ENCODE results near the gene KAZN.

KAZN gene

DNA sequence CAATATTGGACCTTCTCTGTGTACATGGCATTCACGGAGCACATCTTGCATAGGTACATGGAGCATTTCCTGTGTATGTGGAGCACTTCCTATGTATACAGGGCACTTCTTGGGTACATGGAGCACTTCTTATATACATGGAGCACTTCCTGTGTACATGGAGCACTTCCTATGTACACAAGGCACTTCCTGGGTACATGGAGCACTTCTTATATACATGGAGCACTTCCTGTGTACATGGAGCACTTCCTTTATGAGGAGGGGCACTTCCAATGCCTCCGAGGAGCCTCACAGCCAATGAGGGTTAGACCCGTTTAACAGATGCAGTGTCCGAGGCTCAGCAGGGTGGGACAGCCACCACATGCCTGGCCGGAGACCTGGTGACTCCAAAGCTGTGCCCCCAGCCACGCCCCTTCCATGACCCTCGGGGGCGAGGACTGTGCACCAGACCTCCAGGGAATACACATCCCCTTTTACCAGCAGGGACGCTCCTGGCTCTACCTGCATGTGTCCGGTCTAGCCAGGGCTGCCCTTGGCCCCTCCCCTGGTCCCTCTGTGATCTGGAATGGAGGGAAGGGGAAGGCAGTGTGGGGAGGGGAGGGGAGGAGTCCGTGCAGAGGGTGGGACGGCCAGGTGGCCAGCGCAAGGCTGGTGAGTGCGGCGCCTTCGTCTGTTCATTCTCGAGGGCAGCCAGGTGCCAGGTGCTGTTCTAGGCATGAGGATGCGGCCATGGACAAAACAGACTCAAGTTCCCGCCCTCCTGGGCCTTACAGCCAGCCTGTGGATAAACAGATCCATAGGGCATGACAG lies 360.0 kb downstream of the KAZN start:
- DNase-seq (ENCODE audit: low spot score): no peak

DNA sequence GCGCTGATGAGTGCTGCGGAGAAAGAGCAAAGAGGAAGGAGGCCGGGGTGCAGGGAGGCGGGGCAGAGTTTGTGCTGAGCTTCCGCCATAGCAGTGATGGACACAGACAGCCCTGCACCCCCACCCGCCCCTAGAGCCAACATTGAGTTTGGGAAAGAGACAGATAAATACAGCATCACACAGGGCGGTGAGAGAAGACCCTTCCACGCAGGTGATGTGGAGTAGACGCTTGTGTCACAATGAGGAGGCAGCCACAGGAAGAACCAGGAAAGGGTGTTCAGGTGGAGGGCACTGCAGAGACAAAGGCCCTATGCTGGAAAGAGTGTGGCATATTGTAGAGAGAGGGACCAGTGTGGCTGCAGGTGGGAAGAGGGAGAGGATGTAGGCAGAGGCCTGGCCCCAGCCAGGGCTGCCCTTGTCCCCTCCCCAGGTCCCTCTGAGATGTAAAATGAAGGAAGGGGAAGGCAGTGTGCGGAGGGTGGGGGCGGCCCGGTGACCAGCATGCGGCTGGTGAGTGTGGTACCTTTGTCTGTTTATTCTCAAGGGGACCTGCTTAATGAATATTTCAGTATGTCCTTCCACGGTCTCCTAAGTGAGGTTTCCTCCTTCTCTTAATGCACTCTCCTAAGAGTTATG lies 360.7 kb downstream of the KAZN start:
- no peak for DNase-seq (ENCODE audit: low spot score)

DNA sequence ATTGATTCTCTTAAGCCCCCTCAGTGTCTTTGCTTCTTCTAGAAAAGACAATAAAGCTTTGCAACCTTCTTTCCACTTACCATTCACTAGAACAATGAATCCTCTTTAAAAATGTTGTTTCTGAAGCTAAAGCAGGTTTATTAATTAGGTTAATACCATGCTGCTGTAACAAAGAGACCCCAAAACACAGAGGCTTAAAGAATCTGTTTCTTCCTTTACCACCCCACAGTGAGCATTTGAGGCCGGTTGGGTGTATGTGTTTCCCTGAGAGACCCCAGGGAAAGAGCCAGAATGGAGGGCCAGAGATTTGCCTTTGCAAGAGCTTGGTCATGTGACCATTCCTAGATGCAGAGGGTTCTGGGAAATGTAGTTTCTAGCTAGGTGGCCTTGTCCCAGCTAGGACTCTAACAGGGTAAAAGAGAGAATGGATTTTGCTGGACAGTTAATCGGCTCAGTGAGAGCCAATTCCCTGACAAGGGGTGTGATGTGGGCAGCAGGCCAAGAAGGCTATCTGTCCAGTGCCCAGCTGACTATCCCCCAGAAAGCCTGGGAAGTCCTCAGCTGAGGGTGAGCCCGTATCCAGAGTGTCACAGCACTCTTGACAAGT lies 363.3 kb downstream of the KAZN start:
- no peak for DNase-seq (ENCODE audit: low spot score)

DNA sequence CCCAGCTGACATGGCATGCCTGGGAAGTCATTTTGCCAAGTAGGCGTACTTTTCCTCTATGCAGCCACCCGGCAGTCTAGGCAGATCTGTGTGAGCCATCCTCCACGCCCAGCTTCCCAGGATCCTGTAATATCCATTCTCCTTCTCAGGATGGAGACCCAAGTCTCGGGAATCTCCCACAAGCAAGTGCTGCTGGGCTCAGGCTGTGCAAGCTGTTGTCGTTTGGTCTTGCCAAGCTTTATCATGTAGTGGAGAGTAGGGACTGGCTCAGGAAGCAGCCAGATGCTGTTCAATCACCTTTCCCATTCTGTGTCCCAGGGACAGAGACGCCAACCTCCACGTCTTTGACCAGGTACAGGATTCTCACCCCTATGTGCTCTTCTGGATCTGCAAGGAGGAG lies 363.9 kb downstream of the KAZN start:
- DNase-seq (ENCODE audit: low spot score): no peak

DNA sequence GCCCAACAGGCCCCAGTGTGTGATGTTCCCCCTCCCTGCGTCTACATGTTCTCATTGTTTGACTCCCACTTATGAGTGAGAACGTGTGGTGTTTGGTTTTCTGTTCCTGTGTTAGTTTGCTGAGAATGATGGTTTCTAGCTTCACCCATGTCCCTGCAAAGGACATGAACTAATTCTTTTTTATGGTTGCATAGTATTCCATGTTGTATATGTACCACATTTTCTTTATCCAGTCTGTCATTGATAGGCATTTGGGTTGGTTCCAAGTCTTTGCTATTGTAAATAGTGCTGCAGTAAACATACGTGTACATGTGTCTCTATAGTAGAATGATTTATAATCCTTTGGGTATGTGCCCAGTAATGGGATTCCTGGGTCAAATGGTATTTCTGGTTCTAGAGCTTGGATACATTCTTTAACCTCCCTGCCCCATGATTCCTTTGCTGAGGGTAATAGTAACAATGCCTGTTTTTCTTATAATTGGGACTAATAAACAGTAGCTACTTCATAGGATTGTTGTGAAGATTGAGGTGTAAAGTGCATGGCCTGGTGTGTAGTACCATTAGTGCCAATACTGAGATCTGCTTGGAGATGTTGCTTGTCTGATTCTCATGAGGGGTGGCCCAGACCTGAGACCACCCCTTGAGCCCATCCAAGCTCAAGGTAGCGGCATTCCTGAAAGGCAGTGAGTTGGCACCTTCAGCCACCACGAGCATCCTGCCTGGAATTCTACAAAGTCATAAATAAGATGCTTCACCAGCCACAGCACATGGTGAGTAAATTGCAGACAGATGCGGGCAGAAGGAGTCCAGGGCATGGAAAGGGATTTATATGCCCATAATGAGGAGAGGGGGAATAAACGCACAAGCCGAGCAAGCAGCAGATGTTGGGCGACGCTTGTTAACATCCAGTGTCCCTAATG lies 365.6 kb downstream of the KAZN start:
- DNase-seq (ENCODE audit: low spot score): peak; percentile 66

DNA sequence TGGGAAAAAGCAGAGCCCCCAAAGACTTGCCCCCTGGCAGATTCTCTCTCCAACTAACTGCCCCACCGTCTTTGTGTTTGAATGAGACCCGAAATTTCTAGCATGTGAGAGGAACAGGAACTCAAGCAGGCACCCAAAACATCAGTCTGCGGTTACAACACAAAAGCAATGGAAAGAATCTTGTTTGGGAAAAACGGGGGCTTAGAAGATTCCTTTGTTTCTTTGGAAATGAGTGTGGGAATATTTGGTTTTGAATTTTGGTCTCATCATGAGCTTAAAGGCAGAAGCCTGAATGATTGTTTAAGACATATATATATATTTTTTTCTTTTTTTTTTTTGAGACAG lies 366.2 kb downstream of the KAZN start:
- DNase-seq (ENCODE audit: low spot score): peak; percentile 26

DNA sequence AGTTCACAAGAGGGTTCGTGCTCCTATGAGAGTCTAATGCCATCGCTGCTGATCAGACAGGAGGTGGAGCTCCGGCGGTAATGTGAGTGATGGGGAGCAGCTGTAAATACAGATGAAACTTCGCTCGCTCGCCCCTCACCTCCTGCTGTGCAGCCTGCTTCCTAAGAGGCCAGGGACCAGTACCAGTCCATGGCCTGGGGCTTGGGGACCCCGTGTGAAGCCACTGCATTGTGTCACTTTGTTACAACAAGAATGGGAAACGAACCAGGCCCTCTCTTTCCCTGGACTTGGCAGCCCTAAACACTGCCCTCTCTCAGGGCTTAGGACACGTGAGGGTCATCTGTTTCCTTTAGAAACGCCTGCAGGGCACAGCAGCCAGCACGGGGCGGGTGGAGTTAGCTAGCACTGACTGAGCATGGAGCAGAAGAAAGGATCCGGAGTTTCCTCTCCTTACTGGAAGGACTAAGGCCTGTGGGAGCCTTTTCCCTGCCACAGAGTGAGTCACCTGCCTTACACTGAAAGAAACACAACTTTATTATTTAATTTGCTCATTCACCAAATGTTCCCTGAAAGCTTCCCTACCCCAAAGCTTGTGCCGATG lies 369.9 kb downstream of the KAZN start:
- peak; percentile 91 for DNase-seq (ENCODE audit: low spot score)

DNA sequence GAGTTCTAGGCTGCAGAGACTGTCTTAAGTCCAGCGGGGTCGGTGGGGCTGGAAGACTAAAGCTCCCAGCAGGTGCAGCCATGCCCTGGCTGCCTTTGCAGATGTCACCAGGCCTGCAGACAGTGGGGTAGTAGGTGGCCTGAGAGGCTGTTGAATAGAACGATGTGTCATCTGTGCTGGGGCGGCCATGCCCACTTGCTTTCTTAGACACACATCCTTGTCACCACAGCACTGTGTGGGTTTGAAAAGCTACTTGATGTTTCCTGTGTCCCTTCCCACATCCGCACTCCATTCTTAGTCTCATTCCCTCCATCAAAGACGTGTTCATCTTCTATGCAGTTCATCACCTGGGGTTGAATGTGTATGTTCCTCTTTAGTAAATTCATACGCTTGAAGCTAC lies 370.5 kb downstream of the KAZN start:
- no peak for DNase-seq (ENCODE audit: low spot score)

DNA sequence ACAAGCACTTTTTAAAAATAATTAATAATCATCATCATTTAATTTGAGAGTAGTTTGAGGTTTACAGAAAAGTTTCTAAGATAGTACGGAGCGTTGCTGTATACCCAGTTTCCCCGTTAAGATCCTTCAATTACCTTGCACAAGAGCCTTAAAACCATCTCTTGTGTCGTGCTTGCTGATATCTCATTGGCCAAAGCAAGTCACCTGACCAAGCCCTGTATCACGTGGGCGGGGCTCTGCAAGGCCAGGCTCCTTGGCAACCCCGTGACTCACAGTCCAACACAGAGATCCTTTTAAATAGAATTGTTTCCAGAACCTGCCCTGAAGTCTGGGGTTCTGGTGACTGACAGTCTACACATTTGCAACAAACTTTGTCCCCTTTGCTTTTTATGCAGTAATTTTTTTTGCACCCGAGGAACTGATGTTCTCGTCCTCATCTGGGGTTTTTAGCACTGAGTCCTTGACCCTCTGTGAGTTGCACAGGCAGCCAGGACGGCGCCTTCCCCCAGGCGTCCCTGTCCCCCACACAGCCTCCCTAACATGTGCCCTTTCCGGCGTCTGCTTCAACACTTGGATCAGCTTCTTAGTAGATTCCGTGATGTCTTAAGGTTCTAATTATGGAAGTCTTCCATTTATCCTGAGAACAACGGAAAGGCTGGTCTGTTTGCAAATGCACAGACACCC lies 371.8 kb downstream of the KAZN start:
- DNase-seq (ENCODE audit: low spot score): peak; percentile 93

DNA sequence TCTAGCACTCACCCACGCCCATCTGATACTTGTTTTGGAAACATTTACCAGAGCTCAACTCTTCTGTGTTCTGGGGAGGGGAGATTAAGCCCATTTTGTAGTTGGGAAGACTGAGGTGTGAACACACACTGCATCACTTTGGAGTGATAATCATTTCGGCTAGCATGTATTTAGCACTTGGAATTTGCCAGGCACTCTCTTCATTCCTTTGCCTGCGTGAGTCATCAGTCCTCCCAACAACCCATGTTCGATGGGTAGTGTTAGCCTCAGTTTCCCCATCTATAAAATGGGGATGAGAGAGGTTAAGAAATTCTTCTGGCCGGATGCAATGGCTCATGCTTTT lies 372.3 kb downstream of the KAZN start:
- DNase-seq (ENCODE audit: low spot score): no peak

DNA sequence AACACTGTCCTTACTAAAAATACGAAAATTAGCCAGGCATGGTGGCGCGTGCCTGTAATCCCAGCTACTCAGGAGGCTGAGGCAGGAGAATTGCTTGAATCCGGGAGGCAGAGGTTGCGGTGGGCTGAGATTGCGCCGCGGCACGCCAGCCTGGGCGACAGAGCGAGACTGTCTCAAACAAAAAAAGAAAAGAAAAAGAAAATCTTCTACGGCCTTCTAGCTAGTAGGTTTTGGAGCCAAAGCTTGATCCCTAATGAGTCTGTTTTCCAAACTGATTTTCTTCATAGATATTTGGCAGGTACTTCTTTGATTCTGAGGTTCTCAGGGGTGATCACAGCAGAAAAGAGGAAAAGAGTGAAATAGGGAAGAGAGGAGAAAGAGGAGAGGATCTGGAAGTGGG lies 372.7 kb downstream of the KAZN start:
- no peak for DNase-seq (ENCODE audit: low spot score)

DNA sequence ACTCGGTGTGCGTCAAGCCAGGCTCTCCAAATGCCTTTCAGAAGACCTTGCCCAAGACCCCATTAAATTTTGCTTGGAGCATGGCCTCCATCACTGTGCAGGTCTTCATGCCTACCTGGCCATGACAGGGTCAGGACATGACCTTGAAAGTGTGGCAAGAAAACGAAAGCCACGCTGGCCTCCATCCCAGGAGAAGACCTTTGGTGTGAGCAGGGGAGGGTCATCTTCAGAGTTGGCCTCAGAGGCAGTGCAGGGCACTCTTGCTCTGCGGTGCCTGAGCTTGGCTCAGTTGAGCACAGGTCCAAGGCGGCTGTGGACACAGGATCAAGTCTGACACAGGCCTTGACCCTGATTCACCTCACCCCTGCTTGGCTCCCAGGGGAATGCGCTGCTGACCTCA lies 373.6 kb downstream of the KAZN start:
- no peak for DNase-seq (ENCODE audit: low spot score)

DNA sequence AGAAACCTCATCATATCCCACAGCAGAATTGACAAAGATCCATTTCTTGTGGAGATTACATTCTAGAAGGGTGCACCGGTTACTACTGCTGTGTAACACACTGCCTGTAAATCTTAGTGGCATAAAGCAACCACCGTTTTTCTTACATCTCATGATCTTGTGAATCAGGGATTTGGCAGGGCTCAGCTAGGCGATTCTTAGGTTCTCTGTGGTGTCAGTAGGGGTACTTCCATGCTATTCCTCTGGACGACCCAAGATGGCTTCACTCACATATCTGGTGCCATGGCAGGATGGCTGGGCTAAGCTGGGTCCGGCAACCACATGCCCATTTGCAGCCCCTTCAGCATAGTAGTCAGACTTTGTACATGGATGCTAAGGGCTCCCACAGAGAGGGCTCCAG lies 375.3 kb downstream of the KAZN start:
- DNase-seq (ENCODE audit: low spot score): no peak

DNA sequence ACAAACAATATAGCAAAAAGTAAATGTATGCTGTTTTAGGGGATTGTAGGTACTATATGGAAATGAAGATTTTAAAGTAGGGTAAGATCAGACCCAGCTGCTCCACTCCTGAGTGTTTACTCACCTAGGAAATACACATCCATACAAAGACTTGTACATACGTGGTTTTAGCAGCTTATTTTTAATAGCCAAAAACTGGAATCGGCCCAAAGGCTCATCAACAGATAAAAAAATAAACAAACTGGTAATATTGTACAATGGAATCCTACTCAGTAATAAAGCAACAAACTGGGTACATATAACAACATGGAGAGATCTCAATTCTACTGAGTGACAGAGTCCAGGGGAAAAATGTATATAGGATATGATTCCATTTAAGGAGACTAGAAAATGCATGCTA lies 375.9 kb downstream of the KAZN start:
- no peak for DNase-seq (ENCODE audit: low spot score)

DNA sequence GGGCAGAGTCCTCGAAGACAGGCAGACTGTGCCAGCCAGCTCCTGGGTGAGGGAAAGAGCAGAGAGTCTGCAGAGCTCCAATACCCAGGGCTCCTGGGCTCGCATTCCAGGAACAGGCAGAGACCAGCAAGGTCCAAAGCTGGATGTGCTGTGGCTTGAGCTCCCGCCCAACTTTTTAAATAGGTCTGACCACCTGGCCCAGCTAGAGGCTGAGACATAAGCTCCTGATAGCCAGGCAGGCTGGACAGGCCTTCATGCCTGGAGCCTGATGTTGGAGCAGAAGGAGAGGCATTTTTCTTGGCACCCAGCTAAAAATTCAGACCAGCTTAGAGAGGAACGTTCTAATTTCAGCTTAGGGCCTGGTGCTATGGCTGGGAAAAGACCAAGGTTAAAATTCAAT lies 376.6 kb downstream of the KAZN start:
- DNase-seq (ENCODE audit: low spot score): no peak

DNA sequence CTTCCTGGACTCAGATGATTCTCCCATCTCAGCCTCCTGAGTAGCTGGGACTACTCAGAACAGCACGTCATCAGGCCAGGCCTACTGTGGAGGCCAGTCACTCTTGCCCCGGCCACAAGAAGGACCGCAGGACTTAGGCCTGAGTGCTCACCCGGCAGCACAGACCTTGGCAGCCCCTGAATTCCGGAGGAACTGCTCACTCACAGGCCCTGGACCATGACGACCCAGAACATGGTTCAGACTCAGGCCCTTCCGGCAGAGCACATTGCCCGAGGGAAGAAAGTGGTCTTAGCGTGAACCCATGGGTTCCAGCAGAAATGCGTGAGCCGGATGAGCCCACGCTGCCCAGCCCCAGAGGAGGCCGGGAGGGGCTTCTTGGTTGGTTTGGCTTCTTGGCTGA lies 377.8 kb downstream of the KAZN start:
- DNase-seq (ENCODE audit: low spot score): no peak

DNA sequence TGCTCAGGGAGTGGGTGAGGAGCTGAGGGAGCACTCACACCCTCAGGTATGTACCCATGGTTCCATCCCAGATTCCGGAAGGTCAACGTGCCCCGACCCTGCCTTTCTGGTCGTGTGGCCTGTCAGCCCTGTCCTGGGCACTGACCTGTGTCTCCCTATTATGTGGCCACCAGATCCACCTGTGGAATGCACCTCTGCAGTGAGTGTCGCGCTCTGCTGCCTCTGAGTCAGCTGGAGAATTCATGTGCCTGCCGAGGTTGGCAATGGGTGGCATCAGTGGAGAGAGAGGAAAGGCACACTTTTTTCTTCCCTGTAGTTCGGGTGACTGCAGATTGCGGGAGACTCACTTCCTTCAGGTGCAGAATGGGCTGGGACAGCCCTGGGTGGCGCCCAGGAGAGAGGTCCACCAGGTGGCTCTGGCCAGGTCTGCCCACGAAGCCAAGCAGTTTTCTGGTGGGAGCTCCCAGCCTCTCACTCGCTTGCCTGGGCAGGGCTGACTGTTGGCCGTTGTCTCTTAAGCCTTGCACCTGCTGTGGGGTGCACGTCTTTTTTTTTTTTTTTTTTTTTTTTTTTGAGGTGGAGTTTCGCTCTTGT lies 378.9 kb downstream of the KAZN start:
- no peak for DNase-seq (ENCODE audit: low spot score)

DNA sequence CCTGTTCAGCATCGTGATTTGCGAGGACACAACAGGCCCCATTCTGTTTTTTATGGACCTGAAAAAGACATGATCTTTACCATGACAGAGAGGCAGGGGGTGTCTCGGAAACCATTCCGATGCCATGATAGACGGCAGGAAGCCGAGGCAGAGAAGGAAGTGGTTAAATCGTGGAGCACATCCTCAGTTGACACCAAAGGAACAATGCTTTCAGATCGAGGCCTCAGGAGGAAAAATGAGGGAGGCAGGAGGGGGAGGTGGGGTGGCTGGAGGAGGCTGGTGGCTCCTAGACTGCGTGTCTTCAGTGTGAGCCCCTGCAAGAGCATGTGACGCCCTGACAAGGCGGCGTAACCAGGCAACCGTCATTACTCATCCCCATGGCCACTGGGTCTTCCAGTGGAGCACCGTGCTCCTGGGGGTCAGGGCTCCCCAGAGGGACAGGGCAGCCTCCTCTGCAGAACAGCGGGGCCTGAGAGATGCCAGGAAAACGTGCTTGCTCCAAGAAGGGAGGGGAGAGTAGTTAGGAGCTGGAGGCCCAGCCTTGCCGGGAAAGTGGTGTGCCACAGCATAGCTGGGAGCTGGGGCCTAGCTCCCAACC lies 382.2 kb downstream of the KAZN start:
- no peak for DNase-seq (ENCODE audit: low spot score)

DNA sequence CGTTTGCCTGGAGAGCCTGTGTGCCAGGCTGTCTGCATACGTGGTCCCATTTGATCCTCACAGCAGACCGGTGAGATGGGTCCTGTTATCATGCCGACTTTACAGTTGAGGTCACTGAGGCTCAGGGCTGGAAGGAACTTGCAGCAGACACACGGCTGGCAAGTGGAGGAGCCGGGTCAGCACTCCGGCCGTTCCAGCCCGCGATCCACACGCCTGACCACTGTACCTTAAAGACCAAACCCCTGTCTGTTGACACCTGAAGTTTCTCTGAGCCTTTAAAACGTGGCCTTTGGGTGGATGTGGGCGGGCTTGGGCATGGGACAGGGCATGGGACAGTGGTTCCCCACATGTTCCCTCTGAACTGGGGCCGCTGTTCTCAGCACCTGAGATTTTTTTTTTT lies 383.5 kb downstream of the KAZN start:
- no peak for DNase-seq (ENCODE audit: low spot score)

DNA sequence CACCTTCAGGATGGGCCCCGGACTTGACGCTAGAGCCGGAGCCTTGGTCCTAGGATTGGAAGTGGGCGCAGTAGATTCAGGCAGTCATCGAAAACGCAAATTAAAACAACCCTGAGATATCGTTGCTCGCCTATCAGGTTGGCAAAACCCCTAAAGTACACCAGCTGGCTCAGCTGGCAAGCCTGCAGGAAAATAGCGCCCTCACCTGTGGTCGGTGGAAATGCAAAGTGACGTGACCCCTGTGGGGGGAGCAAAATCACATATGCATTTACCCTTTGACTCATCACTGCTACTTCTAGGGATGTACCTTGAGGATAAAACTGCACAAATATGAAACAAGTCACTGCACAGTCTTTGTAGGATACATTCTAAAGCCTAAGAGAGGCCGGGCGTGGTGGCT lies 384.8 kb downstream of the KAZN start:
- no peak for DNase-seq (ENCODE audit: low spot score)

DNA sequence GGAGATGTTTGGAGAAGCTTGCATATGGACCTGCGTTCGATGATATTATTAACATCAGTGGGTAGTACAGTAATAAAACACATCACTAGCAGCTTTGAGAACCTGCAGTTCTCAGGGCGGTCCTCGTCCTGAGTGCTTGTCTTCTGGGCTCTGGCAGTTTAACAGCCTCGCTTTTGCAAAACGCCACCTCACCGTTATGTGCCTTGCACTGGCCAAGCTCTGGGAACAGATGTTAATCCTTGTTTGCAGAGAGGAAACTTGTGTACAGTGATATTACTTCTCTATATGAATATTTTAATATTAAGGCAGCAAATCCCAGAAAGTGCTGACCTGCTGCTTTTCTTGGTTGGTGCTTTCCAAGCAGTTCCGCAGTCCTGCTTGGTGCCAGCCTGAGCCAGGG lies 387.7 kb downstream of the KAZN start:
- DNase-seq (ENCODE audit: low spot score): no peak

Data from AG08395 (cell line).